ENCODE data around the gene HSDL1. TPM values are rescaled to one million over a fixed set of nuclear protein-coding genes. Genes with fewer than 3 reads are reported as not detected.

Gene HSDL1
- total and polyA plus RNA-seq, 4 donors = 3.0 to 9.6 (median 5.3) TPM

DNA sequence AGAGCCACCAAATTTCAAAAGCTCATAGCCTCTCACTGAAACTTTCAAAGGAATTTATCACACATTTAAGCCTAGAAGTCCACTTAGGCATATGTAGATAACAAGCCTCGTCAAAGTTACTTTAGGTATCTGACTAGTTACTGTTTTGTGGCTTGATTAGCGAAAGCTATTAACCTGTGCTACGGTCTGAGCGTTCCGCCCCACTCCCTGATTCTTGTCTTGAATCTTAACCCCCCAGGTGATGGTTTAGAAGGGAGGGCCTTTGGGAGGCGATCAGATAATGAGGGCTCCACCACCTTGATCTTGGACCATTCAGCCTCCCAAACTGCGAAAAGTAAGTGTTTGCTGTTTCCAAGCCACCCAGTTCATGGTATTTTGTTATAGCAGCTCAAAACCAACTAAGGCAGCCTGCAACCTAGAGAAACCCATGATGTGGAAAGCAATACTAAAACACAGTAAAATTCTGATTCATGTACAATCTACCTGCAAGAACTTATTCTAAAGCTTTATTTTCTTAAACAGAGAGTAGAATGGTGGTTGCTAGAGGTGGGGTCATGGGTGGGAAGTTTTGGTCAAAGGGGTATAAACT, 7.1 kb downstream of the HSDL1 start:
- no peak overlapping the region for H3K27ac ChIP-seq (ENCODE audit: low read depth in 1 of 2, low read length in 2 of 2)
- no peaks in the 10 kb centered on the region for H3K9me3 ChIP-seq (ENCODE audit: control insufficient read depth in 4 of 4, low read length in 3 of 4)
- no peak overlapping the region for H3K9ac ChIP-seq (ENCODE audit: low read depth in 1 of 2, low read length in 2 of 2)
- DNase-seq (ENCODE audit: low spot score) = no peak
- H3K27me3 ChIP-seq (ENCODE audit: control insufficient read depth in 4 of 4, insufficient read depth in 4 of 4, low read length in 3 of 4) = no peaks in the 10 kb centered on the region
- 95% methylated on average over 7 of the region's 7 CpGs for WGBS
- H3K4me1 ChIP-seq (ENCODE audit: control insufficient read depth in 4 of 4, insufficient read depth in 4 of 4, low read length in 3 of 4) = no peaks in the 10 kb centered on the region
- no peaks in the 10 kb centered on the region for H3K36me3 ChIP-seq (ENCODE audit: control insufficient read depth in 4 of 4, insufficient read depth in 3 of 4, low read depth in 1 of 4, low read length in 3 of 4)
- H3K4me3 ChIP-seq (ENCODE audit: low read depth in 1 of 3, low read length in 3 of 3) = no peak overlapping the region
- TF ChIP-seq, protein P1, sequence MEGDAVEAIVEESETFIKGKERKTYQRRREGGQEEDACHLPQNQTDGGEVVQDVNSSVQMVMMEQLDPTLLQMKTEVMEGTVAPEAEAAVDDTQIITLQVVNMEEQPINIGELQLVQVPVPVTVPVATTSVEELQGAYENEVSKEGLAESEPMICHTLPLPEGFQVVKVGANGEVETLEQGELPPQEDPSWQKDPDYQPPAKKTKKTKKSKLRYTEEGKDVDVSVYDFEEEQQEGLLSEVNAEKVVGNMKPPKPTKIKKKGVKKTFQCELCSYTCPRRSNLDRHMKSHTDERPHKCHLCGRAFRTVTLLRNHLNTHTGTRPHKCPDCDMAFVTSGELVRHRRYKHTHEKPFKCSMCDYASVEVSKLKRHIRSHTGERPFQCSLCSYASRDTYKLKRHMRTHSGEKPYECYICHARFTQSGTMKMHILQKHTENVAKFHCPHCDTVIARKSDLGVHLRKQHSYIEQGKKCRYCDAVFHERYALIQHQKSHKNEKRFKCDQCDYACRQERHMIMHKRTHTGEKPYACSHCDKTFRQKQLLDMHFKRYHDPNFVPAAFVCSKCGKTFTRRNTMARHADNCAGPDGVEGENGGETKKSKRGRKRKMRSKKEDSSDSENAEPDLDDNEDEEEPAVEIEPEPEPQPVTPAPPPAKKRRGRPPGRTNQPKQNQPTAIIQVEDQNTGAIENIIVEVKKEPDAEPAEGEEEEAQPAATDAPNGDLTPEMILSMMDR (IDR thresholded peaks at IDR 0.05; ENCODE audit: low read depth, low read length, missing input control) = no peak
- TF ChIP-seq TAF1 (conservative IDR thresholded peaks at IDR 0.05) (no peak), RAD21 (IDR thresholded peaks at IDR 0.05) (no peak), SP1 (IDR thresholded peaks at IDR 0.05) (no peak), HNF4A (conservative IDR thresholded peaks at IDR 0.05) (no peak), HNF4G (IDR thresholded peaks at IDR 0.05) (no peak), RXRA (IDR thresholded peaks at IDR 0.05) (no peak), GABPA (IDR thresholded peaks at IDR 0.05 in 1 of 2, conservative IDR thresholded peaks at IDR 0.05 in 1 of 2) (no peak), FOXA2 (IDR thresholded peaks at IDR 0.05) (no peak), EGR1 (IDR thresholded peaks at IDR 0.05; ENCODE audit: low read depth in 2 of 2) (no peak), YY1 (IDR thresholded peaks at IDR 0.05) (no peak)
- TF ChIP-seq, protein P2, sequence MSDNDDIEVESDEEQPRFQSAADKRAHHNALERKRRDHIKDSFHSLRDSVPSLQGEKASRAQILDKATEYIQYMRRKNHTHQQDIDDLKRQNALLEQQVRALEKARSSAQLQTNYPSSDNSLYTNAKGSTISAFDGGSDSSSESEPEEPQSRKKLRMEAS (IDR thresholded peaks at IDR 0.05) = no peak
- TF ChIP-seq, protein P3, sequence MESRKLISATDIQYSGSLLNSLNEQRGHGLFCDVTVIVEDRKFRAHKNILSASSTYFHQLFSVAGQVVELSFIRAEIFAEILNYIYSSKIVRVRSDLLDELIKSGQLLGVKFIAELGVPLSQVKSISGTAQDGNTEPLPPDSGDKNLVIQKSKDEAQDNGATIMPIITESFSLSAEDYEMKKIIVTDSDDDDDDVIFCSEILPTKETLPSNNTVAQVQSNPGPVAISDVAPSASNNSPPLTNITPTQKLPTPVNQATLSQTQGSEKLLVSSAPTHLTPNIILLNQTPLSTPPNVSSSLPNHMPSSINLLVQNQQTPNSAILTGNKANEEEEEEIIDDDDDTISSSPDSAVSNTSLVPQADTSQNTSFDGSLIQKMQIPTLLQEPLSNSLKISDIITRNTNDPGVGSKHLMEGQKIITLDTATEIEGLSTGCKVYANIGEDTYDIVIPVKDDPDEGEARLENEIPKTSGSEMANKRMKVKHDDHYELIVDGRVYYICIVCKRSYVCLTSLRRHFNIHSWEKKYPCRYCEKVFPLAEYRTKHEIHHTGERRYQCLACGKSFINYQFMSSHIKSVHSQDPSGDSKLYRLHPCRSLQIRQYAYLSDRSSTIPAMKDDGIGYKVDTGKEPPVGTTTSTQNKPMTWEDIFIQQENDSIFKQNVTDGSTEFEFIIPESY (IDR thresholded peaks at IDR 0.05) = no peak

DNA sequence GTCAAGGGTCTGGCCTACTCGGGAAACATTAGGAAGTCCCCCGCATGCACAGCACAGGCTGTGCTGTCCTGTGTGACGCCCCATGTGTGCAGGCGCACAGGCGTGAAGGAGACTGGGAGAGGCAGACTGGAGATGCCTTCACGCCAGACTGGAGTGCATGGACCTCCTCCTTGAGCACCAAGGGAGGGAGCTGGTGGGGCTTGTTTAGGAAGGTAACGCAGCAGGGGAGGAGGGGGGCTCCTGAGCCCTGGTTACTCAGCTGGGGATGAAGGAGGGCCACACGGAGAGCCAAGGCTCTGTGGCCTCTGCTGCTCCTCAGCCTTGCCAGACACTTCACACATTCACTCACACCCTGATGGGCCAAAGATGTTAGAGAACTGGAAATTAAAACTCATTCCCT, 7.7 kb downstream of the HSDL1 start:
- Histone ChIP-seq H3K4me1 (ENCODE audit: control insufficient read depth in 4 of 4, insufficient read depth in 4 of 4, low read length in 3 of 4) (no peaks in the 10 kb centered on the region), H3K9me3 (ENCODE audit: control insufficient read depth in 4 of 4, low read length in 3 of 4) (no peaks in the 10 kb centered on the region), H3K4me3 (ENCODE audit: low read depth in 1 of 3, low read length in 3 of 3) (no peak overlapping the region), H3K36me3 (ENCODE audit: control insufficient read depth in 4 of 4, insufficient read depth in 3 of 4, low read depth in 1 of 4, low read length in 3 of 4) (no peaks in the 10 kb centered on the region), H3K9ac (ENCODE audit: low read depth in 1 of 2, low read length in 2 of 2) (no peak overlapping the region), H3K27me3 (ENCODE audit: control insufficient read depth in 4 of 4, insufficient read depth in 4 of 4, low read length in 3 of 4) (no peaks in the 10 kb centered on the region), H3K27ac (ENCODE audit: low read depth in 1 of 2, low read length in 2 of 2) (no peak overlapping the region)
- no peak for TF ChIP-seq HNF4A (conservative IDR thresholded peaks at IDR 0.05)
- TF ChIP-seq YY1 (IDR thresholded peaks at IDR 0.05) = no peak
- no peak for TF ChIP-seq FOXA2 (IDR thresholded peaks at IDR 0.05)
- no peak for TF ChIP-seq FOXA1 (IDR thresholded peaks at IDR 0.05)
- TF ChIP-seq EGR1 (IDR thresholded peaks at IDR 0.05; ENCODE audit: low read depth in 2 of 2) = no peak
- TF ChIP-seq, protein P4, sequence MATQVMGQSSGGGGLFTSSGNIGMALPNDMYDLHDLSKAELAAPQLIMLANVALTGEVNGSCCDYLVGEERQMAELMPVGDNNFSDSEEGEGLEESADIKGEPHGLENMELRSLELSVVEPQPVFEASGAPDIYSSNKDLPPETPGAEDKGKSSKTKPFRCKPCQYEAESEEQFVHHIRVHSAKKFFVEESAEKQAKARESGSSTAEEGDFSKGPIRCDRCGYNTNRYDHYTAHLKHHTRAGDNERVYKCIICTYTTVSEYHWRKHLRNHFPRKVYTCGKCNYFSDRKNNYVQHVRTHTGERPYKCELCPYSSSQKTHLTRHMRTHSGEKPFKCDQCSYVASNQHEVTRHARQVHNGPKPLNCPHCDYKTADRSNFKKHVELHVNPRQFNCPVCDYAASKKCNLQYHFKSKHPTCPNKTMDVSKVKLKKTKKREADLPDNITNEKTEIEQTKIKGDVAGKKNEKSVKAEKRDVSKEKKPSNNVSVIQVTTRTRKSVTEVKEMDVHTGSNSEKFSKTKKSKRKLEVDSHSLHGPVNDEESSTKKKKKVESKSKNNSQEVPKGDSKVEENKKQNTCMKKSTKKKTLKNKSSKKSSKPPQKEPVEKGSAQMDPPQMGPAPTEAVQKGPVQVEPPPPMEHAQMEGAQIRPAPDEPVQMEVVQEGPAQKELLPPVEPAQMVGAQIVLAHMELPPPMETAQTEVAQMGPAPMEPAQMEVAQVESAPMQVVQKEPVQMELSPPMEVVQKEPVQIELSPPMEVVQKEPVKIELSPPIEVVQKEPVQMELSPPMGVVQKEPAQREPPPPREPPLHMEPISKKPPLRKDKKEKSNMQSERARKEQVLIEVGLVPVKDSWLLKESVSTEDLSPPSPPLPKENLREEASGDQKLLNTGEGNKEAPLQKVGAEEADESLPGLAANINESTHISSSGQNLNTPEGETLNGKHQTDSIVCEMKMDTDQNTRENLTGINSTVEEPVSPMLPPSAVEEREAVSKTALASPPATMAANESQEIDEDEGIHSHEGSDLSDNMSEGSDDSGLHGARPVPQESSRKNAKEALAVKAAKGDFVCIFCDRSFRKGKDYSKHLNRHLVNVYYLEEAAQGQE (IDR thresholded peaks at IDR 0.05) = no peak
- TF ChIP-seq, protein P3 (IDR thresholded peaks at IDR 0.05) = no peak
- TF ChIP-seq RXRA (IDR thresholded peaks at IDR 0.05) = no peak
- no peak for TF ChIP-seq RAD21 (IDR thresholded peaks at IDR 0.05)
- TF ChIP-seq, protein P5, sequence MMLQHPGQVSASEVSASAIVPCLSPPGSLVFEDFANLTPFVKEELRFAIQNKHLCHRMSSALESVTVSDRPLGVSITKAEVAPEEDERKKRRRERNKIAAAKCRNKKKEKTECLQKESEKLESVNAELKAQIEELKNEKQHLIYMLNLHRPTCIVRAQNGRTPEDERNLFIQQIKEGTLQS (IDR thresholded peaks at IDR 0.05) = no peak
- no peak for TF ChIP-seq TAF1 (conservative IDR thresholded peaks at IDR 0.05)
- TF ChIP-seq, protein P1 (IDR thresholded peaks at IDR 0.05; ENCODE audit: low read depth, low read length, missing input control) = no peak
- TF ChIP-seq JUND (IDR thresholded peaks at IDR 0.05) = no peak
- no peak for TF ChIP-seq HNF4G (IDR thresholded peaks at IDR 0.05)
- TF ChIP-seq, protein P2 (IDR thresholded peaks at IDR 0.05) = no peak
- no peak for TF ChIP-seq SP1 (IDR thresholded peaks at IDR 0.05)
- TF ChIP-seq NR2F2 (IDR thresholded peaks at IDR 0.05) = no peak
- no peak for TF ChIP-seq GABPA (IDR thresholded peaks at IDR 0.05 in 1 of 2, conservative IDR thresholded peaks at IDR 0.05 in 1 of 2)
- no peak for DNase-seq (ENCODE audit: low spot score)
- WGBS = 94% methylated on average over 8 of the region's 8 CpGs
